GM18526 (cell line): ENCODE data around the gene FOXN3.

Experiments used
- POLR2A ChIP-seq: IDR thresholded peaks from 3 replicates; pipeline ENCODE4 v1.6.1; 2011; ENCODE audit not compliant: insufficient read length; ENCODE audit errors: extremely low read depth

FOXN3 gene

DNA sequence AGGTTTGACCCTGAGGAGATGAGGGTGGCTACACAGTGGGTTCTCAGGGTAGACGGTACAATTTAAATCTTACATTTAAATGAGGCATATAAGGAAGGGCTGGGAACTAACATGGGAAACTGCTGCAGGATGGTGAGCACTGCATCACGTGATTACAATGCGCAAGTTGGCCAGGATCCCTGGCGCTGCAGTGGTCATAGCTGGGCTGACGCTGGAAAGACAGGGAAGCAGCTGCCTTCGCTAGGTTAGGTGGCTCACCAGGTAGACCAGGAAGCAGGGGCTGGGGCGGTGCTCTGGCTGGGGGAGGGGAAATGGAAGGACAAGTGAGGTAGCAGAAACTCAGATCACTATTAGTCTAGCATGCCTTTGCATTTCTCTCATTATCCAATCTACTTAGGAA is 149.9 kb downstream of the FOXN3 start:
- no peak for TF ChIP-seq POLR2A

- TF ChIP-seq POLR2A: no peak
These were observed 150.3 kb downstream of the FOXN3 start for GRCh38 chr14:89266754-89267153.

- no peak for TF ChIP-seq POLR2A
These were observed 151.8 kb downstream of the FOXN3 start for GRCh38 chr14:89265234-89265633.

DNA sequence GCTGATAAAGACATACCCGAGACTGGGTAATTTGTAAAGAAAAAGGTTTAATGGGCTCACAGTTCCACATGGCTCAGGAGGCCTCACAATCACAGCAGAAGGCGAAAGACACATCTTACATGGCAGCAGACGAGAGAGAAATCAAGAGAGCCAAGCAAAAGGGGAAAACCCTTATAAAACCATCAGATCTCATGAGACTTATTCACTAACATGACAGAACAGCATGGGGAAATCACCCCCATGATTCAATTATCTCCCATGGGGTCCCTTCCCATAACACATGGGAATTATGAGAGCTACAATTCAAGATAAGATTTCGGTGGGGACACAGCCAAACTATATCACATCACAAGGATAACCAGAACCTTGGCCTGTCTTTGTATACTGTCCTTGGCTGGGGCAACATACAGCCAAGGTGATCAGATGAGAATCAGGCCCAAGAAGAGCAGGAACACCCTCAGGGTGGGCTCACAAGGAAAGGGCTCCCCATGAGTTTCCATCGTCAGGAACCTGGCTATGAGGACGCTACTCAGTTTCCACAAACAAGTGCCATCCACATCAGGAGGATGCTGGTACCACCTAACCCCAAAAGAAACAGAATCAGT is 152.7 kb downstream of the FOXN3 start:
- no peak for TF ChIP-seq POLR2A

DNA sequence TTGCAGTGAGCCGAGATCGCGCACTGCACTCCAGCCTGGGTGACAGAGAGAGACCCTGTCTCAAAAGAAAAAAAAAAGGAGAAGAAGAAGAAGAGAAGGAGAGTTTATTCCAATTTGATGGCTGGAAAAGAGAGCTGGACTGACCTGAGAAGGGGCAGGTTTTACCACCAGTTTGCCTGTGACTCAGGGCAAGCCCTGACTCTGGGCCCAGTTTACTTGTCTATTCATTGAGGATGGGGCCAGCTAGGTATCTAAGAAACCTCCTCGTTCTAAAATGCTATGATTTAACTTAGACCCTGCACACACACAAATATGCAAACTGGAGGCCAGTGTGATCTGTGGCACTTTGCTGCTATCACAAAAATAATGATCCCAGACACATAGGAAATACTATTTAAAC is 155.0 kb downstream of the FOXN3 start:
- no peak for TF ChIP-seq POLR2A

DNA sequence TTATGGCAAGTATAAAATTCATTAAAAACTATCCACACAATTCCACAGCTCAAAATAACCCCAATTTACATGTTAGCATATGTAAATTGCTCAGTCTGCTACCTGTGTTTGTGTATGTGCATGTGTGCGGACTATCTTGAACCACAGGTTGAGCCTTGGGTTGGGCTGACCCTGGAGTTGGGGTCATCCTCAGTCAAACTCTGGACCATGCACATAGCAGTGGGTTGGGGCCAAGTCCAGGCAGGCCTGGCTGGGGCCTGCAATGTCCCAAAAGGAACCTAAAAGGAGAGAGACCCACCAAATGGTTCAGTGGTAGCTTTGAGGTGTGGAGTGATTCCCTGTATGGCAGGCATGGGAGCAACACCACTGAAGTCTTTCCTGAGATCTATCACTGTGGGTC is 156.1 kb downstream of the FOXN3 start:
- TF ChIP-seq POLR2A: no peak

- TF ChIP-seq POLR2A: no peak
These were observed 157.0 kb downstream of the FOXN3 start for GRCh38 chr14:89259951-89260609.

GRCh38 chr14:89258728-89259273 is 158.2 kb downstream of the FOXN3 start:
- TF ChIP-seq POLR2A: no peak

- no peak for TF ChIP-seq POLR2A
These were observed 160.1 kb downstream of the FOXN3 start for GRCh38 chr14:89256951-89257350.

- no peak for TF ChIP-seq POLR2A
These were observed 160.8 kb downstream of the FOXN3 start for GRCh38 chr14:89256283-89256682.

DNA sequence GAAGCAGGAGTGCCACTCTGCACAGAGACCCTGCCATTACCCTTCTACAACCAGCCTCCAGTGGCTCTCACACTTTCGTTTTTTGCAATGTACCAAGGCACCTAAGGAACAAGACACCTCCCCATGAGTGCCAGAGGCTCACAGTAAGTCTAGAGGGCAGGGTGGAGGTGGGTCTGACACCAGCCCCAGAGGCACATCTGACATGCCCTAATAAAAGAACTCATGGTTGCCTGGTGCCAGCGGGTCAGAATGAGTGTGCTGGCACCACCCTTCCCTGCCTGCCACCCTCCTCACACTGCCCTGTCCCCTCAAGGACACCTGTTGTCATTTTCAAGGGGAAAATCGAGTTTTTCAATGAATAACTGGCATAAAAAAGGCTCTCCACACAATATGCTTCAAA is 161.2 kb downstream of the FOXN3 start:
- no peak for TF ChIP-seq POLR2A

- no peak for TF ChIP-seq POLR2A
These were observed 162.0 kb downstream of the FOXN3 start for GRCh38 chr14:89255012-89255411.

- TF ChIP-seq POLR2A: no peak
These were observed 162.7 kb downstream of the FOXN3 start for GRCh38 chr14:89254166-89254909.

DNA sequence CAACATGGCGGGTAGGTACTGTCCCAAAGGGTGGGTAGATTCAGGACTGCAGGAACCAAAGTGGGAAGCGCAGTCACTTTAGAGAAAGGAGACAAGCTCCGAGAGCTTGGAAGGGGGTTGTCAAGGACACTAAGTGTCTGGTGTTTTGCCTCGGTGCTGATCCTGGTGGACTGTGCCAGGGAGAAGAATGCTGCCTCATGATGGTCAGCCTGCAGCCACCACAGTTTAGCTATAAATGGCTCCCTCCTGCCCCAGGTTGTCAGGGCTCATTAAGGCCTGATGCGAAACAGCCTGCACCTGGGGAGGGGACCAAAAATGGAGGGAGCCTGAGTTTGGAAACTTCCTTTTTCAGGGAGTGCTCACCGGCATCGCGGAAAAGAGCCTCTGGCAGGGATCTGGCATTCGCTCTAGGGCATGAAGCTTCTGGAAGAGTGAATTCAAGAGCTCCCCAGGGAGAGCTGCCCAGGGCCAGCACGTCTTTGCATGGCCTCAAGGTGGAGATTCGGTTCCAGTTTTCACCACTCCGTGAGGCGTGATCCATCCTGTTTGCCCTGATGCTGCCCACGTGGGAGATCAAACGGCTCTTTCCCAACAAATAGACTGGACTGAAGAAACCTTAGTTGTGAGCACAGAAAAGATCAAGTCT is 164.0 kb downstream of the FOXN3 start:
- no peak for TF ChIP-seq POLR2A

GRCh38 chr14:89251061-89251460 is 166.0 kb downstream of the FOXN3 start:
- no peak for TF ChIP-seq POLR2A
